ENCODE results near the gene KRTAP12-2.
"Not testable (repeated sequence)": the region's sequence is repeated elsewhere in the genome, so short reads cannot be mapped to it uniquely, and the experiment has no call there.

Gene KRTAP12-2

DNA sequence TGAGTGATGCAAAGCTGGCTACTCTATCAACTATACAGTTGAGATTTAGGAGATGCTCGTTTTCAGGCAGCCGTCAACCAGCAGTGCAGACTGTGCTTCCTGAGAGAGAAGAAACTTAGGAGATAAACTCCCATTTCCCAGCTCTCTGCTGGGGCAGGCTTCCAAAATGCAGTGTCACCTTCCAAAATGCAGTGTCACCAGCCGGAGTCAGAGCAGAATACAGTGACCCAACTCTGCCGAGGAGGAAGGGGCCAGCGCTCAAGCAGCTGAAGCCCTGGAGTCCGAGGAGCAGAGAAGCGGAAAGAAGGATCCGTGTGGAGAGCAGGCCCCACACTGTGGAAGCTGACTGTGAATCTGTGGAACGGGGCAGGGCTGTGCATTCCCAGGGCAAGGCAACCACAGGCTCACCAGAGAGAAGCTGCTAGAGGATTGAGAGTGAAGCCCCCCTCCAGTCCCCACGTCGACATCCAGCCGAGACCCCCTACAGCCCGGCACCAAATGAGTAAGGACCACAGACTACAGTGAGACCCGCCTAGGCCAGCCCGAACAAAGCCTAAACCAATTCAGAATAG is 15.9 kb upstream of the KRTAP12-2 start:
- no peak for DNase-seq

GRCh38 chr21:44681861-44682579 is 15.3 kb upstream of the KRTAP12-2 start, which contains the start of gene KRTAP12-1:
TSS of gene KRTAP12-1 (minus strand) at chr21:44682163. CDS start at chr21:44682123, 40 bp downstream.
- no peak for DNase-seq

DNA sequence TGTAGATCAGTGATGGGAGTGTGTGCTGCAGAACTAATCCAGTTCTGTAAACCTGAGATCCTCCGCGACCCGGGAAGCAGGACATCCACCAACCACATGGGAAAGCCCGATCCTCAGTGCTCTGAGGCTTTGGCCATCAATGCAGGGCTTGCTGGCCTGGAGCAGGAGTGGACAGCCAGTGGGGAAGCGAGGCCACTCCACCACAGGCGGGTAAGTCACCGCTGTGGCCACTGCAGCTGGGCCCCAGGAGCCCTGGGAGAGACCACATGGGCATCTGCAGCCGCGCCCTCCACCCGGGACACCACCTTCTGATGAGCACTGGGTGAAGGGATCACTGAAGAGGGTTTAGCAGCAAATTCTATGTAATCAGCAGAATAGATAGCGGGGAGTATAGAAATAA is 14.4 kb upstream of the KRTAP12-2 start:
- no peak for DNase-seq

DNA sequence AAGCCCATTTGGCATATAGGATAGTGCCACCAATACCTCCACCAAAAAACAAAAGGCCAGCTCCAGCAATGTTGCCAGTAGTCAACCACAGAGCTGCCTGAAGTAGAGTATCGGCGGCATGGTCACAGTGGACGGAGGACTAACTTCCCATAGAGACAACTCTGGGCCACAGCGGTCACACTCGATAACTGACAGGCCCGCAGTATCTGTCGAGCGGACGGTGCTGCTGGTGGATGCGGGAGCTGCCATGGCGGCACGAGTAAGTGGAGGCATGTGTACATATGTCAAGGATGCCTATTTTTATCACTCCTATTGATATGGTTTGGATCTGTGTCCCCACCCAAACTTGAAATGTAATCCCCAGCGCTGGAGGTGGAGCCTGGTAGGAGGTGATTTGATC is 11.2 kb upstream of the KRTAP12-2 start:
- no peak for DNase-seq

GRCh38 chr21:44671911-44672310 is 5.2 kb upstream of the KRTAP12-2 start:
- no peak for DNase-seq

- DNase-seq: no peak
Observed at GRCh38 chr21:44670642-44671432, 4.1 kb upstream of the KRTAP12-2 start.

DNA sequence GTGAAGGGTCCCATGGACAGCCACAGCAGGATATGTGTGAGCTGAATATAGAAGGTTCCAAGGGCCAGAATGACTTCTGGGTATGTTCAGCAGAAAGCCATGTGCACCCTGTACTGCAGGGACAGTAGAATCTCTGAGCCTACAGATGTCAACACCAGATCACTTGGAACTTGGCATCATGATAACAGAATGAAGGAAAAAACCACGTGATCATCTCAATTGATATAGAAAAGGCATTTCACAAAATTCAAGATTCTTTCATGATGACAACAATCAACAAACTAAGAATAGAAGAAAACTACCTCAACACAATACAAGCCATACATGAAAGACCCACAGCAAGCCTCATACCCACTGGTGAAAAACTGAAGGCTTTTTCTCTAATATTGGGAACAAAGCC is 885 bp upstream of the KRTAP12-2 start:
- DNase-seq: no peak

GRCh38 chr21:44664691-44665090 is 2.0 kb downstream of the KRTAP12-2 start:
- no peak for DNase-seq

DNA sequence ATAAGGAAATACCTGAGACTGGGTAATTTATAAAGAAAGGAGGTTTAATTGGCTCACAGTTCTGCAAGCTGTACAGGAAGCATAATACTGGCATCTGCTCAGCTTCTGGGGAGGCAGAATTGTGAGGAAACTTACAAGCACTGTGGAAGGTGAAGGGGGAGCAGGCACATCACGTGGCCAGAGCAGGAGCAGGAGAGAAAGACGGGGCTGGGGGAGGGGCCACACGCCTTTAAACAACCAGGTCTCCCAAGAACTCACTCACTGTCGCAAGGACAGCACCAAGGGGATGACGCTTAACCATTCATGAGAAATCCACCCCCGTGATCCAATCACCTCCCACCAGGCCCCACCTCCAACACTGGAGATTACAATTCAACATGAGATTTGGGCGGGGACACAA is 5.2 kb downstream of the KRTAP12-2 start:
- DNase-seq: not testable (repeated sequence)

DNA sequence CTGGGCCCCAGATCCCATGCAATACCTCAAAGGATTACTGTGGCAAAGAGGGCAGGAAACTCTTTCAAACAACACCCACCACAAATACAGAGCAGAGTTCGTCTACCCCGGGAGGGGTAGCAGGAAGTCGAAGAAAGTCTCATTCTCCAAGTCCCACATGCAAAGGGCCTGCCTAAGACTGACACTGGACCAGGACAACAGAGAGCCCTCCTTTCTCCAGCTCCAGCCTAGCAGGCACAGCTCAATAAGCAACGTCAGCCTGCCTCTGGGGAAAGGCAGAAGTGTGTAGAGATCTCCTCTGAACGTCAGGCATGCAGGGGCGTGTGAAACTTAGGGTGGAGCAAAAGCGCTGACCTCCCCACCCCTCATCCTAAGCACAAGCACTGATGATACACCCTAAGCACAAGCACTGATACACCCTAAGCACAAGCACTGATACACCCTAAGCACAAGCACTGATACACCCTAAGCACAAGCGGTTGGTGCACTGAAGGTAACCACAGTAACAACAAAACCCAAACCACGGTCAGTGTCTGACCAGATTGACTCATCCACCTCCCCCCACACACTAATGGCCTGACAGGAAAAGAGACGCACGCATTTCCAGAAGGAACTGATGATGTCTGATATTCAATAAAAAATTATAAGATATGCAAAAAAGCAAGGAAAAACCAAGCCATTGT is 7.7 kb downstream of the KRTAP12-2 start:
- DNase-seq: peak in 1 of 2 experiments; percentile 19

DNA sequence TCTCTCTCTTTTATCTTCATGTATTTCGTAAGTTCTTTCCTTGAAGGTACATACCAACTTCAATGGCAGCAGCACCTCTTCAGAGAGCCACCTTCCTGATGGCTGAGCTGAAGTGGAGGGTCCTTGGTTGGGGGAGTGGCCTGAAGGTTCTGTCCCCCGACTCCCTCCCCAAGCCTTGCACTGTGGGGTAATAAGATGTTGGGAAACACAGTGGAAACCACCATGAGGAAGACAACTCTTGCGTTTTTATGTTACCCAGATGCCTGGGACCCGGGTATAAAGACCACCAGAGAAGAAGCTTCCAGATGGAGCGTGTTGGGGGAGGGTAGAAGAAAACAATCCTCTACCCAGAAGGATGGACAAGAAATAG is 8.2 kb downstream of the KRTAP12-2 start:
- no peak for DNase-seq

DNA sequence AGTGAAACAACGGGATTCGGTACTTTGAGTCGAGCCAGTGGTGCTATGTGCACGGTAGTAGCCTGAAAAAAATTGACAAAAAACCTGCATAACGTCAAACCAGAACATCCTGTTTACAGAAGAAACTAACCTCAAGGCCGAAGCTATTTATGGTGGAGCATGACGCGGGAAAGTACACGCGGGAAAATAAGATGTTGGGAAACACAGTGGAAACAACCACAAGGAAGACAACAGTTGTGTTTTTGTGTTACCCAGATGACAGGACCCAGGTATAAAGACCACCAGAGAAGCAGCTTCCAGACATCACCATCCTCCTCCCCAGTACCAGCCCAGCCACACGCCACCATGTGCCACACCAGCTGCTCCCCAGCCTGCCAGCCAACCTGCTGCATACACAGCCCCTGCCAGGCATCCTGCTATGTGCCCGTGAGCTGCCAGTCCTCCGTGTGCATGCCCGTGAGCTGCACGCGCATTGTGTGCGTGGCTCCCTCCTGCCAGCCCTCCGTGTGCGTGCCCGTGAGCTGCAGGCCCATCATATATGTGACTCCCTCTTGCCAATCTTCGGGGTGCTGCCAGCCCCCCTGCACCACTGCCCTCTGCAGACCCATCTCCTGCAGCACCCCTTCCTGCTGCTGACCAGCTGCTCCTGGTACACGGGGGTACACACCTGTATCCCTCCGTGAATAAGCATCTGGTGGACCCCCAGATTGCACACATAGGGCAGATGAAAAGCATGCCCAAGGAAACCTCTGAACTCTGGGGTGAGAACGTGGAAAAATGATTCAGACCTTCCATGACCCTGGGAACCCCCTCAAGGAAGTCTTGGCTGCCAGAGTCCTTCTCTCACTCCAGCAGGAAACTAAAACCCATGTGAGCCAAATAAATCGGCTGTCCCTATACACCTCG is 8.8 kb downstream of the KRTAP12-2 start, which contains the start of gene KRTAP12-3:
KRTAP12-3 (plus strand) TSS at position 298 of the 906 bp plus-strand sequence; CDS start at position 346, 48 bp downstream.
- peak in 1 of 2 experiments; percentile 21 for DNase-seq

DNA sequence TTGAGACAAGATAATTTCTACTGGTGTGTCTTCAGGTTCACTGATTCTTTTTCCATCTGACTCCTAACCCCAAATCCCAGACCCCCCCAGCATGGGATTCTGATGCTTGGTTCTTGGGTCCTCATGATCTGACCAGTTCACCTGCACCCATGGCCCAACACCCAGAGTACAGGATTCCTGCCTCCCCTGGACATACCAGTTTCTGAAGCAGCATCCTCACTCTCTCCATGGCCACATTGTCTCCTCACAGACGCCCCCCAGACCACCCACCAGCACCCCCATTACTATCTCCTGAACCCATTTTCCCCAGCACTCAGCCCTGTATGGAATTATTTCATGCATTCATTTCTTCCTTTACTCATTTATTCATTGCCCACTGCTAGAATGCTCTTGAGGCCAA is 9.9 kb downstream of the KRTAP12-2 start:
- DNase-seq: no peak

GRCh38 chr21:44654576-44655175 is 12.1 kb downstream of the KRTAP12-2 start, which contains the start of gene KRTAP12-4:
TSS of gene KRTAP12-4 (minus strand) at chr21:44654659. CDS start at chr21:44654614, 45 bp downstream.
- DNase-seq: no peak

DNA sequence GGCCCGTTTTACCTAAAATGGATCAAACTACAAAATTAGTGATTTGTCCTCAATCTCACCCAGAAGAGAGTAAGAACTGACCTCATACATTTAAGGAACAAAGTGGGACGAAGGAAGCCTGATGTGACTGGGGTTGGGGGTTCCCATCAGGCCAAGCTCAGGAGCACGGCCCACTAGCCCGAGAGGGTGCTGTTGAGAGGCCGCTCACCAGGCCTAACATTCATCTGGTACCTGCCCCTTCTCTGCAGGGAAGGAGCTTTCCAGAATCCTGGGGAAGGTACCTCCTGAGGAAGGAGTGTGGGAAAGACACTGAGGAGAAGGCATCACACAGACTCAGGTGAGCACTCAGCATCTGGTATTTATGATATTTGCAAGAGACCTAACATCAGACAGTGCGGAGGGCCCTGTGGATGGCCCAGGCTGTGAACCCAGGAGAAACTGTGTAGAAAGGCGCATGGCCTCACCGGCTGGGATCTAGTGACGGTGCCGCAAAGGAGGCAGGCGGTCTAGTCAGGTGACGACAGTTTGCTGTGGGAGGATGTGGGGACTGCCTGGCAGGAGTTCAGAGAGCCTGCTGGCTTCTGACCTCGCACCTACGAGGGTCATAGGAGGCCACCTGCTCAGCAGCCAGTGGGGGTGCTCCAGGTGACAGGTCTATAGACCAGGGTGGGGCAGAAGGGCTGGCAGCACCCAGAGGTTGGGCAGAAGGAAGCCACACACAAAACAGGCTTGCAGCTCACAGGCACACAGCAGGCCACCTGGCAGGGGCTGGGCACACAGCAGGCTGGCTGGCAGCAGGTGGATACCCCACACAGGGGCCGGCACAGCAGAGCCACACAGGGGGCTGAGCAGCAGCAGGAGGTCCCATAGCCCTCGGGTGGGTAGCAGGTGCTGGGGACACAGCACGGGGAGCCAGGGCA is 12.8 kb downstream of the KRTAP12-2 start:
- DNase-seq: no peak

DNA sequence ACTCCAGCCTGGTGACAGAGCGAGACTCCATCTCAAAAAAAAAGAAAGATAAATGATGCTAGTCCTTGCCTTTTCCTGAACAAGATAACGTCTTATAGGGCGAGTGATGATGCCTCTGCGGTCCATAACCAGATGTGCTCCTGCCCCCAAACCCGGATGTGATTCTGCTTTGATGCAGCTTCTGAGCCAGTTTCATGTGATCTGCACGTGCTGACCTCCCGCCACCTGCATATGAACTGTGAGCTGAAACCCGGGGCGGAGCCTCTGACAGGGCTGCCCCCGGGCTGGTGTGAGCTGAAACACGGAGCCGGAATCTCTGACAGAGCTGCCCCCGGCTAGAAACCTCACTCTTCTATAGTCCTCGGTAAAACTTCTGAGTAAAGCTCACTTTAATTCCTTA is 13.6 kb downstream of the KRTAP12-2 start:
- DNase-seq: no peak

DNA sequence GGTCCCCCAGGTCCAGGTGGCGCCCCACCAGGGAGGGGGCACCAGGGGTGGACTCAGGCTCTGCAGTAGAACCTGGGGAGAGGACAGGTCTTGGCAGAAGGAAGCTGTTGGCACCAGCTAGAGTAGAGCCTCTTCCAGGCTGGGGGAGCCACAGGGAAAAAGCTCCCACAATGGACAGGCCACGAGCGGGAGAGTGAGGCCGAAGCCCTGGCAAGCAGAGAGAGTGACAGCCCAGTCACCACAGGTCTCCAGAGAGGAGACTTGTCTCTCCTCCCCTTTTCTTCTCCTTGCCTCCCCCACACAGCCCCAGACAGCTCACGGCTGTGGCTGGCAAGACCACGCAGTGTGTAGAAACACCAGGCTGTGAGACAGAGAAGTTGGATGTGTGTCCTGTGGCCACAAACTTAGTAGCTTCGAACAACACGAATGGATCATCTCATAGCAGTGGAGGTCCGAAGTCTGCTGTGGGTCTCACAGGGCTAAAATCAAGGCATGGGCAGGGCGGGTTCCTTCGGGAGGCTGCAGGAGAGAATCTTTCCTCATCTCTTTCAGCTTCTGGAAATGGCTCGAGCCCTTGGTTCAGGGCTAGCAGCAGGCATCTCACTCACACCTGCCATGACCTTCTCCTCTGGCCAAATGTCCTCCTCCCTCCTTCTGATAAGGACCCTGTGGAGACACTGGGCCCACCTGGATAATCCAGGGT is 15.6 kb downstream of the KRTAP12-2 start:
- no peak for DNase-seq

DNA sequence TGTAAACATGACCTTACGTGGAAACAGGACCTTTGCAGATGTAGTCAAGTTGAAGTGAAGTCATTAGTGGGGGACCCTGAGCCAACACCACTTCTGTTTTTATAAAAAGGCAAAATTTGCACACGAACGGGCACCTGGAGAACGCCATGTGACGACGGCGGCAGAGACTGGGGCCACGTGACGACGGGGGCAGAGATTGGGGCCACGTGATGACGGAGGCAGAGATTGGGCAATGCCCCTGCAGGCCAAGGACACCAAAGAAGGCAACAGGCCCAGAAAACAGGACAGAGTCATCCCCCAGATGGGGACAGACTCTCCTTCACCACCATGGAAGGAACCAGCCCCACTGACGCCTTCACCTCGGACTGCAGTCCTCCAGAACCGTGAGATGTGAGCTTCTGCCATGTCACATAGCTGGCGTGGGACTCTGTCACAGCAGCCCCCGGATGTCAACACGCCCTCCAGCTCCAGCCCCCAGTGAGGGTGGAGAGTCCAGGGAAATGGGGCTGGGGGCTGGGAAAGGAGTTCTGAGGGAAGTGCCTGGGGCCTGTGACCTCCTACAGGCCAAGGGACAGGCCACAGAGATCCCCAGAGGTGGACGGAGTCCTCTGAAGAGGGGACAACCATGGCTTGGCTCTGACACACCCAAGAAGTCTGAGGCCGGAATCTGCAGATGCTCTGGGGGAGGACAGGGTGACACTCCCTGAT is 16.3 kb downstream of the KRTAP12-2 start:
- no peak for DNase-seq

DNA sequence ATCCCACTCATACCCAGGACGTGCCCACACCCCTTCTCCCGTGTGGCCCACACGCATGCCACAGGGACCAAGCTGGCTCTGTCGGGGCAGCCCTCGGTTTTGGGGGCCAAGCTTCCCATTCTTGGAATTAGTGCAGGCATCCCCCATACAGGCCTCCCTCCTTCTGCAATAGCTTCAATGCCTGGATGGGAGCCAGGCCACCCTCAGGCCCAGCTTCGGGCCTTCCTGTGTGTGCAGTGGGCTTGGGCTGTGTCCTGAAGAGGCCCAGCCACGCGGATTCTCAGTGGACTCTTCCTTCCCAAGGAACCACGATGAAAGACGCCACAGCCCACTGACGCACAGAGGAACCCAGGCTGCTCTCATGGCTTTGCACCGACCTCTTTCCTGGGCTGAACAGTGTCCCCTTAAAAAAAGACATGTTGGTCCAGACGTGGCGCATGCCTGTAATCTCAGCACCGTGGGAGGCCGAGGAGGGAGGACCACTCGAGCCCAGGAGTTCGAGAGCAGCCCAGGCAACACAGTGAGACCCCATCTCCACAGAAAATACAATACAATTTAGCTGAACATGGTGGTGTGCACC is 17.1 kb downstream of the KRTAP12-2 start:
- DNase-seq: no peak
